HG02870 (cell line): ENCODE measurements around the gene TNFSF13B.
"Not testable (repeated sequence)": the region's sequence is repeated elsewhere in the genome, so short reads cannot be mapped to it uniquely, and the experiment has no call there.

Experiments
- ATAC-seq: cut with Tn5 transposase; IDR thresholded peaks from one replicate; pipeline ENCODE4 v1.9.1; 2021; ENCODE audit warnings: mild to moderate bottlenecking, moderate library complexity; ENCODE audit not compliant: unreplicated experiment

TNFSF13B gene

GRCh38 chr13:108278466-108278865, 8.9 kb downstream of the TNFSF13B start:
- ATAC-seq, result no peak

GRCh38 chr13:108281901-108282300, 12.4 kb downstream of the TNFSF13B start:
- ATAC-seq, result no peak

- no peak for ATAC-seq
Measured at GRCh38 chr13:108283110-108283509, 13.6 kb downstream of the TNFSF13B start.

- no peak for ATAC-seq
Measured at GRCh38 chr13:108288741-108289140, 19.2 kb downstream of the TNFSF13B start.

GRCh38 chr13:108289819-108290218, 20.3 kb downstream of the TNFSF13B start:
- no peak for ATAC-seq

- no peak for ATAC-seq
Measured at GRCh38 chr13:108297114-108297513, 27.6 kb downstream of the TNFSF13B start.

GRCh38 chr13:108302279-108302678, 32.8 kb downstream of the TNFSF13B start:
- no peak for ATAC-seq

GRCh38 chr13:108304170-108305016, 34.9 kb downstream of the TNFSF13B start:
- no peak for ATAC-seq

- no peak for ATAC-seq
Measured at GRCh38 chr13:108305655-108306054, 36.1 kb downstream of the TNFSF13B start.

- no peak for ATAC-seq
Measured at GRCh38 chr13:108306860-108307259, 37.3 kb downstream of the TNFSF13B start.

GRCh38 chr13:108311596-108311995, 42.1 kb downstream of the TNFSF13B start:
- ATAC-seq, result not testable (repeated sequence)

- no peak for ATAC-seq
Measured at GRCh38 chr13:108313382-108313781, 43.9 kb downstream of the TNFSF13B start.

GRCh38 chr13:108315273-108315672, 45.8 kb downstream of the TNFSF13B start:
- peak; percentile 83 for ATAC-seq

GRCh38 chr13:108315991-108316390, 46.5 kb downstream of the TNFSF13B start:
- no peak for ATAC-seq

- no peak for ATAC-seq
Measured at GRCh38 chr13:108316413-108316812, 46.9 kb downstream of the TNFSF13B start.

GRCh38 chr13:108322206-108322824, 52.8 kb downstream of the TNFSF13B start:
- ATAC-seq, result peak; percentile 82

GRCh38 chr13:108323031-108323430, 53.5 kb downstream of the TNFSF13B start:
- no peak for ATAC-seq

- no peak for ATAC-seq
Measured at GRCh38 chr13:108325863-108326262, 56.3 kb downstream of the TNFSF13B start.

- ATAC-seq, result peak; percentile 82
Measured at GRCh38 chr13:108326309-108326708, 56.8 kb downstream of the TNFSF13B start.

- no peak for ATAC-seq
Measured at GRCh38 chr13:108328848-108329247, 59.3 kb downstream of the TNFSF13B start.

GRCh38 chr13:108332791-108333190, 63.3 kb downstream of the TNFSF13B start:
- ATAC-seq, result no peak
